Loucy (cell line): ENCODE data around the gene NID1.
"Not testable (repeated sequence)": the region's sequence is repeated elsewhere in the genome, so short reads cannot be mapped to it uniquely, and the experiment has no call there.

Experiments
- EZH2phosphoT487 ChIP-seq: fragments of 200-600 bp; IDR thresholded peaks from 2 replicates; pipeline ENCODE4 v1.6.1; 2018; ENCODE audit warnings: antibody characterized with exemption, mild to moderate bottlenecking, moderate library complexity, borderline replicate concordance
- TF ChIP-seq, protein P1 (sequence below): fragments of 200-600 bp; sonication (generic); conservative IDR thresholded peaks from 2 replicates; pipeline ENCODE4 v1.5.1; 2014; ENCODE audit warnings: mild to moderate bottlenecking, antibody characterized with exemption, low read length

GRCh38 chr1:235972691-235973090 is 92.2 kb downstream of the NID1 start:
- TF ChIP-seq, protein P1, sequence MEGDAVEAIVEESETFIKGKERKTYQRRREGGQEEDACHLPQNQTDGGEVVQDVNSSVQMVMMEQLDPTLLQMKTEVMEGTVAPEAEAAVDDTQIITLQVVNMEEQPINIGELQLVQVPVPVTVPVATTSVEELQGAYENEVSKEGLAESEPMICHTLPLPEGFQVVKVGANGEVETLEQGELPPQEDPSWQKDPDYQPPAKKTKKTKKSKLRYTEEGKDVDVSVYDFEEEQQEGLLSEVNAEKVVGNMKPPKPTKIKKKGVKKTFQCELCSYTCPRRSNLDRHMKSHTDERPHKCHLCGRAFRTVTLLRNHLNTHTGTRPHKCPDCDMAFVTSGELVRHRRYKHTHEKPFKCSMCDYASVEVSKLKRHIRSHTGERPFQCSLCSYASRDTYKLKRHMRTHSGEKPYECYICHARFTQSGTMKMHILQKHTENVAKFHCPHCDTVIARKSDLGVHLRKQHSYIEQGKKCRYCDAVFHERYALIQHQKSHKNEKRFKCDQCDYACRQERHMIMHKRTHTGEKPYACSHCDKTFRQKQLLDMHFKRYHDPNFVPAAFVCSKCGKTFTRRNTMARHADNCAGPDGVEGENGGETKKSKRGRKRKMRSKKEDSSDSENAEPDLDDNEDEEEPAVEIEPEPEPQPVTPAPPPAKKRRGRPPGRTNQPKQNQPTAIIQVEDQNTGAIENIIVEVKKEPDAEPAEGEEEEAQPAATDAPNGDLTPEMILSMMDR: not testable (repeated sequence)
- TF ChIP-seq EZH2phosphoT487: not testable (repeated sequence)
